GM18867 (cell line): ENCODE data around the gene RTCB.

Experiments used
- ATAC-seq: cut with Tn5 transposase; IDR thresholded peaks from one replicate; pipeline ENCODE4 v1.9.1; 2021; ENCODE audit warnings: mild to moderate bottlenecking, moderate library complexity; ENCODE audit not compliant: unreplicated experiment

The RTCB gene

DNA sequence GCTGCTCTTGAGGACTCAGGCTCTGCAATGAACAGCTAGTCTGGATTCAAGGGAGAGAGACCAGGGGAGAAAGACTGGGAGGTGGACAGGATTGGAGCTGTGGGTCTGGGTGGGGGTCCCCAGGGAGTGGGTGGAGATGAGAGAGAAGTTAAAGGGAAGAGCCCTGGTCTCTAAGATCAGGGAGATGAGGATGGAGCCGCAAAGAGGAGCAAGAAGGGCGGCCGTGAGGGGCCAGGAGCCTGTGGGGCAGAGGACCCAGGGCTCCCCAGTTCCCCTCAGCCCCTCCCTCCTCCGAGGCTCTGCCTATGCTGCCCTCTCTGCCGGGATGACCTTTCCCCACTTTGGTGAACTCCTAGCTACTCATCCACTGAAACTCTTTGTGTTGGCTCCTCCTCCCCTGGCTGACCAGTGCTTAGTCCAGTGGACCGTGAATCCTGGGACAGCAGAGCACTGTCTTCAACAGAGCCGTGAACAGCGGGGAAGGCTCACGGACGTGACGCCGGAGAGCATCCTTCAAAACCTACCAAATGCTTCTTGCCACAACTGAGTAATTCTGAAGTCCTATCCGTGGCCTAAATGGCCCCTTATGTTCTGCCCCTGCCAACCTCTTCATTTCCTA lies 70.8 kb downstream of the RTCB start:
- no peak for ATAC-seq

DNA sequence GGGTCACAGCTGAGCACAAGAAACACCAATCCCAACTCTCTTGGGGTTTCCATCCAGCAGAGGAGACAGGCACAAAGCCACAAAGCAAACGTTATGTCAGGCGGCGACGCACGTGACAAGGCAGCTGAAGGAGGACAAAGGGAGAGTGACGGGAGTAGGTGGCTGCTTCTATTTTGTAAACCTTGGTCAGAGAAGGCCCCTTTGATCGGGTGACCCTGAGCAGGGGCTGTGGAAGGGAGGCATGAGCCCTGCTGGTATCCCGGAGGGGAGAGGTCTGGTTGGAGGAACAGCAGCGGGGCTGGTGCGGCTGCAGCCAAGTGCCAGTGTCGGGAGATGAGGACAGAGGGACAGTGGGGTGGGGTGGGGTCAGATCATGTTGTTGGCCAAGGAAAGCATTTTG lies 71.6 kb downstream of the RTCB start:
- no peak for ATAC-seq

DNA sequence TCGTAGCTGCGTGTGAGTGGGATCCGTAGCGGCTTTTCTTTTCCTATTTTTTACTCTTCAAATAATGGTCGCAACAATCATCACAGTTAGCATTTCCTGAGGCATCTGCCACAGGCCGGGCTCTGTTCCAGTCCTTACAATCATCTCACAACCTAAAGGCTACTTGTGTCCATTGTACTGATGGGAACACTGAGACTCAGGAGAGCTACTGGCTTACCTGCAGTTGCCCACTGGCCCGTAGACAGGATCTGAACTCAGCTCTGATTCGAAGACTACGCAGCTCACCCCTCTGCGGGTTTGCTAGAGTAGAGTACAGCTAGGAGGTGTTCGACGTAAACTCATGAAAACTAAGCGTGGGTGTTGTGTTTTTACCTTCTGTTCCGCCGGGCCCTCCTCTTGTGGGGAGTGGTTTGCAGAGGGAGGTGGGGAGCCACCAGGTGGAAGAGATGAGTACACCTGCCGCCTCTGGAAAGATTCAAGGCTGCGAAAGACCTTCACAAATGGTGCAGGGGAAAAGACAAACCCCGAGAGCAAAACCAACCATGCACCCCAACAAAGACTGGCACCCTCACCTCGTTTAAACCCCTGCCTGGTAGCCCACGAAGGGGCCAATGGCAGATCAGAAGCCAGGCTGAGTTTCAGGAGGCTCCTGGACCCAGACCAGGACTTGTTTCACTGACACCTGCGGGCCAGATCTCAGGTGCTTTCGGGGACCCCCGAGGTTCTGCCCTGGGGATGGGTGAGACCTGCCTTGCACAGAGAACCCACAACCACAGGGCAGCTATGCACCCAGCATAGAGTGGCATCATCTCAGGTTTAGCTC lies 72.6 kb downstream of the RTCB start:
- no peak for ATAC-seq

DNA sequence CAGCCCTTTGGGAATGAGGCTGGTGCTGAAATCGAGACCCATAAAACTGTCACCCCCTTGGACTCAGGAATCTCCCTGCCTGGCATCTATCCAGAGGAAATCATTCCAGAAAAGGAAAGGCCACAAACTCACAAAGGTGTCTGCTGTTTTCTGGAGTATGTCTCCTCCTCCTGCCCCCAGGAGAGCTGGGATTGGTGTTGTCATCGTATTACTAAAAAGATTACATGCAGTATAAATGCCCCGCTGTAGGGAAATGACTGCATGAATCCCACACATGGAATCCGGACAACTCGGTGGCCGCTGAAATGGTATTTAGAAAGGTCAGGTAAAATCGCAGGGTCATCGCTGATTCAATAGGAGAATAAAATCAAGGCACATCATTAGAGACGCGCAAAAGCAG lies 73.3 kb downstream of the RTCB start:
- no peak for ATAC-seq
